ENCODE results near the gene OSBPL6.
"Not testable (repeated sequence)": the region's sequence is repeated elsewhere in the genome, so short reads cannot be mapped to it uniquely, and the experiment has no call there.

OSBPL6 gene

GRCh38 chr2:178198441-178198840 lies 4.1 kb downstream of the OSBPL6 start:
- not testable (repeated sequence) for DNase-seq (ENCODE audit: low read depth in 2 of 2)

GRCh38 chr2:178199334-178199733 lies 5.0 kb downstream of the OSBPL6 start:
- DNase-seq (ENCODE audit: low read depth in 2 of 2) = no peak

GRCh38 chr2:178200331-178200730 lies 6.0 kb downstream of the OSBPL6 start:
- DNase-seq (ENCODE audit: low read depth in 2 of 2) = no peak

GRCh38 chr2:178202927-178203326 lies 8.6 kb downstream of the OSBPL6 start:
- DNase-seq (ENCODE audit: low read depth in 2 of 2) = no peak

GRCh38 chr2:178204977-178205376 lies 10.7 kb downstream of the OSBPL6 start:
- DNase-seq (ENCODE audit: low read depth in 2 of 2) = no peak

- no peak for DNase-seq (ENCODE audit: low read depth in 2 of 2)
Measured at GRCh38 chr2:178205853-178206521, 11.7 kb downstream of the OSBPL6 start.

- DNase-seq (ENCODE audit: low read depth in 2 of 2) = no peak
Measured at GRCh38 chr2:178208336-178208735, 14.0 kb downstream of the OSBPL6 start.

GRCh38 chr2:178208817-178209216 lies 14.5 kb downstream of the OSBPL6 start:
- DNase-seq (ENCODE audit: low read depth in 2 of 2) = no peak

- DNase-seq (ENCODE audit: low read depth in 2 of 2) = no peak
Measured at GRCh38 chr2:178211460-178211859, 17.1 kb downstream of the OSBPL6 start.

- no peak for DNase-seq (ENCODE audit: low read depth in 2 of 2)
Measured at GRCh38 chr2:178211943-178212342, 17.6 kb downstream of the OSBPL6 start.

- no peak for DNase-seq (ENCODE audit: low read depth in 2 of 2)
Measured at GRCh38 chr2:178213991-178214390, 19.7 kb downstream of the OSBPL6 start.

GRCh38 chr2:178219247-178219646 lies 24.9 kb downstream of the OSBPL6 start:
- DNase-seq (ENCODE audit: low read depth in 2 of 2) = no peak

GRCh38 chr2:178220814-178221213 lies 26.5 kb downstream of the OSBPL6 start:
- DNase-seq (ENCODE audit: low read depth in 2 of 2) = no peak

- no peak for DNase-seq (ENCODE audit: low read depth in 2 of 2)
Measured at GRCh38 chr2:178221556-178221955, 27.2 kb downstream of the OSBPL6 start.

GRCh38 chr2:178223806-178224205 lies 29.5 kb downstream of the OSBPL6 start:
- DNase-seq (ENCODE audit: low read depth in 2 of 2) = no peak

- no peak for DNase-seq (ENCODE audit: low read depth in 2 of 2)
Measured at GRCh38 chr2:178225006-178225805, 30.9 kb downstream of the OSBPL6 start.

- no peak for DNase-seq (ENCODE audit: low read depth in 2 of 2)
Measured at GRCh38 chr2:178227187-178227586, 32.9 kb downstream of the OSBPL6 start.

- no peak for DNase-seq (ENCODE audit: low read depth in 2 of 2)
Measured at GRCh38 chr2:178229927-178230326, 35.6 kb downstream of the OSBPL6 start.

GRCh38 chr2:178230396-178230795 lies 36.1 kb downstream of the OSBPL6 start:
- DNase-seq (ENCODE audit: low read depth in 2 of 2) = no peak

- DNase-seq (ENCODE audit: low read depth in 2 of 2) = no peak
Measured at GRCh38 chr2:178233428-178233827, 39.1 kb downstream of the OSBPL6 start.

- no peak for DNase-seq (ENCODE audit: low read depth in 2 of 2)
Measured at GRCh38 chr2:178234648-178235047, 40.3 kb downstream of the OSBPL6 start.

- DNase-seq (ENCODE audit: low read depth in 2 of 2) = no peak
Measured at GRCh38 chr2:178237488-178238153, 43.3 kb downstream of the OSBPL6 start.

- DNase-seq (ENCODE audit: low read depth in 2 of 2) = no peak
Measured at GRCh38 chr2:178238154-178238521, 43.8 kb downstream of the OSBPL6 start.

Data from stimulated activated CD4-positive, alpha-beta T cell treated with anti-CD3 and anti-CD28 coated beads, Interleukin-12 subunit alpha, Interleukin-12 subunit beta, amount 100 ng/mL, for 24 hours (primary cell).